ENCODE data around the gene B3GLCT. TPM values are rescaled to one million over a fixed set of nuclear protein-coding genes. Genes with fewer than 3 reads are reported as not detected.

B3GLCT gene
- total and polyA plus RNA-seq, 4 donors: 1.5 to 3.6 (median 2.2) TPM

- Histone ChIP-seq H3K27me3 (ENCODE audit: control insufficient read depth in 4 of 4, insufficient read depth in 4 of 4, low read length in 3 of 4) (no peaks in the 10 kb centered on the region), H3K27ac (ENCODE audit: low read depth in 1 of 2, low read length in 2 of 2) (no peak overlapping the region), H3K9ac (ENCODE audit: low read depth in 1 of 2, low read length in 2 of 2) (no peak overlapping the region), H3K4me3 (ENCODE audit: low read depth in 1 of 3, low read length in 3 of 3) (no peak overlapping the region), H3K4me1 (ENCODE audit: control insufficient read depth in 4 of 4, insufficient read depth in 4 of 4, low read length in 3 of 4) (peaks cover 0 to 6% (median 2%) of the 10 kb centered on the region in 4 donors), H3K9me3 (ENCODE audit: control insufficient read depth in 4 of 4, low read length in 3 of 4) (no peaks in the 10 kb centered on the region), H3K36me3 (ENCODE audit: control insufficient read depth in 4 of 4, insufficient read depth in 3 of 4, low read depth in 1 of 4, low read length in 3 of 4) (no peaks in the 10 kb centered on the region)
- no peak for DNase-seq (ENCODE audit: low spot score)
- WGBS: 96% methylated on average over 4 of the region's 4 CpGs
- TF ChIP-seq HNF4A (conservative IDR thresholded peaks at IDR 0.05) (no peak), SP1 (IDR thresholded peaks at IDR 0.05) (no peak), RAD21 (IDR thresholded peaks at IDR 0.05) (no peak), GABPA (IDR thresholded peaks at IDR 0.05 in 1 of 2, conservative IDR thresholded peaks at IDR 0.05 in 1 of 2) (no peak), JUND (IDR thresholded peaks at IDR 0.05) (no peak), FOXA1 (IDR thresholded peaks at IDR 0.05) (no peak), FOXA2 (IDR thresholded peaks at IDR 0.05) (no peak), HNF4G (IDR thresholded peaks at IDR 0.05) (no peak), CTCF (IDR thresholded peaks at IDR 0.05; ENCODE audit: low read depth, low read length, missing input control) (no peak), RXRA (IDR thresholded peaks at IDR 0.05) (no peak), REST (IDR thresholded peaks at IDR 0.05) (no peak), NR2F2 (IDR thresholded peaks at IDR 0.05) (no peak), ZBTB33 (IDR thresholded peaks at IDR 0.05) (no peak), MAX (IDR thresholded peaks at IDR 0.05) (no peak), YY1 (IDR thresholded peaks at IDR 0.05) (no peak), TAF1 (conservative IDR thresholded peaks at IDR 0.05) (no peak), ATF3 (IDR thresholded peaks at IDR 0.05) (no peak)
These were observed 4.2 kb upstream of the B3GLCT start for GRCh38 chr13:31195616-31196015.

- Histone ChIP-seq H3K27ac (ENCODE audit: low read depth in 1 of 2, low read length in 2 of 2) (no peak overlapping the region), H3K27me3 (ENCODE audit: control insufficient read depth in 4 of 4, insufficient read depth in 4 of 4, low read length in 3 of 4) (no peaks in the 10 kb centered on the region), H3K36me3 (ENCODE audit: control insufficient read depth in 4 of 4, insufficient read depth in 3 of 4, low read depth in 1 of 4, low read length in 3 of 4) (no peaks in the 10 kb centered on the region), H3K9ac (ENCODE audit: low read depth in 1 of 2, low read length in 2 of 2) (no peak overlapping the region), H3K4me1 (ENCODE audit: control insufficient read depth in 4 of 4, insufficient read depth in 4 of 4, low read length in 3 of 4) (peaks cover 2 to 18% (median 10%) of the 10 kb centered on the region in 4 donors), H3K9me3 (ENCODE audit: control insufficient read depth in 4 of 4, low read length in 3 of 4) (no peaks in the 10 kb centered on the region), H3K4me3 (ENCODE audit: low read depth in 1 of 3, low read length in 3 of 3) (no peak overlapping the region)
- TF ChIP-seq MAX (IDR thresholded peaks at IDR 0.05) (no peak), RXRA (IDR thresholded peaks at IDR 0.05) (no peak), RAD21 (IDR thresholded peaks at IDR 0.05) (no peak), JUND (IDR thresholded peaks at IDR 0.05) (no peak), FOXA1 (IDR thresholded peaks at IDR 0.05) (no peak), CTCF (IDR thresholded peaks at IDR 0.05; ENCODE audit: low read depth, low read length, missing input control) (no peak), YY1 (IDR thresholded peaks at IDR 0.05) (no peak)
- 96% methylated on average over 6 of the region's 6 CpGs for WGBS
- DNase-seq (ENCODE audit: low spot score): no peak
These were observed 2.8 kb upstream of the B3GLCT start for GRCh38 chr13:31196992-31197391.

Data from liver (tissue), 9 donors.